Measurements from ENCODE around the gene MTF2.

Gene MTF2

DNA sequence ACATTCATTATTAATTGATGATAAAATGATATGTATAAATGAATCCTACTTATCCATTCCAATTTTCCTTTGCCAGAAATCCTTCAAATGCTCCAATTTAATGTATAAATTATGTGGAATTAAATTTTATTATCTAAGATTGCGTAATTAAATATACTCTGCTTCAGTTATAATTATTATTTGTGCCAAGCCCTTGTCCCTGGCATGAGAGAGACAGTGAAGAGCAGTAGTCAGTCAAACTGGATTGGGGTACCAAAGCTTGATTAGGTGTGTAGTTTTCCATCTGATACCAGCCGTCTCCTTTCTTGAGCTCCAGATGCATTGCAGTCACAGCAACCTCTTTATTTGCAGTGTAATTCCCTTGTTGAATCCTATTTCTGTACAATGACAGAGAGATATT, 22.4 kb upstream of the MTF2 start:
- H3K27me3 Mint-ChIP-seq: peaks cover 45% of the 10 kb centered on the region
- DNase-seq (ENCODE audit: low spot score in 2 of 2) (no peak), ATAC-seq (replicated peaks; ENCODE audit: extremely low read depth, poor library complexity, severe bottlenecking) (no peak)
- H3K4me3 Mint-ChIP-seq: no peak overlapping the region
- no peak overlapping the region for H3K27ac Mint-ChIP-seq (ENCODE audit: low read depth)
- H3K4me1 Mint-ChIP-seq: no peaks in the 10 kb centered on the region
- no peaks in the 10 kb centered on the region for H3K36me3 Mint-ChIP-seq (ENCODE audit: insufficient read depth)
- no peaks in the 10 kb centered on the region for H3K9me3 Mint-ChIP-seq

DNA sequence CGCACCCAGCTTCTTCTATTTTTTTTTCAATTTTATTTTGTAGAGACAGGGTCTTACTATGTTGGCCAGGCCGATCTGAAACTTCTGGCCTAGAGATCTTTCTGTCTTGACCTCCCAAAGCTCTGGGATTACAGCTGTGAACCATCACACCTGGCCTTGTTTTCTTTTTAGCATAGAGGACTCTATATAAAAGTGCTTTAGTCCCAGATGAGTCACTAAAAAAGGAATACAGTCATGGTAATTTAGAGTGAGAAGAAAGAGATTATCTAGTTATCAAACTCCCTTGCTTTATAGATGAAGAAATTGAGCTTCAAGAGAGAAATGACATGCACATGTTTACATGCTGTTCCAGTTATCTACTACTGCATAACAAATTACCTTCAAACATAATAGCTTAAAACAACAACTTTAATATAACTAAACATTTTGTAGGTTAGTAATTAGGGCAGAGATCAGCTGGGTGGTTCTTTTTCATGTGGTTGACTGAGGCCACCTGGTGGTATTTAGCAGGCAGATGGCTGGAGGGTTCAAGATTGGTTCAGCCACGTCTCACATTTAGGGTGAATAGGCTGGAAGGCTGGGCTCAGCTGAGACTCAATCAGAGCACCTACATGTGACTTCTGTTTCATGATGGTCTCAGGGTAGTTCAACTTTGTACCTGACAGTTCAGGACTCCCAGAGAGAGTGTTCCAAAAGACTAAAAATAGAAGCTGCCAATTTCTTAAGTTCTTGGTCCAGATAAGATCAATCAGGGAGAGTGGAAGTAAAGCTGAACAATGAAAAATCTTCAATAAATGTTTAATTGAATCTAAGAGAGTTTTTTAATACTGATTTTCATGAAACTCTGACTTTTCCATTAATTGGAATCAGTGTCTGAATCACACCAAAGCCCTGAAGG, 16.9 kb upstream of the MTF2 start:
- ATAC-seq (replicated peaks; ENCODE audit: extremely low read depth, poor library complexity, severe bottlenecking): no peak
- Mint-ChIP-seq H3K27ac (ENCODE audit: low read depth) (no peak overlapping the region), H3K9me3 (no peaks in the 10 kb centered on the region), H3K4me1 (no peaks in the 10 kb centered on the region), H3K27me3 (peaks cover 89% of the 10 kb centered on the region), H3K36me3 (ENCODE audit: insufficient read depth) (no peaks in the 10 kb centered on the region), H3K4me3 (no peak overlapping the region)
- peak in 1 of 2 donors; percentile 20 for DNase-seq (ENCODE audit: low spot score in 2 of 2)

GRCh38 chr1:93076268-93076667, 2.8 kb upstream of the MTF2 start:
- Mint-ChIP-seq H3K27me3 (no peaks in the 10 kb centered on the region), H3K4me1 (peaks cover 27% of the 10 kb centered on the region), H3K27ac (ENCODE audit: low read depth) (no peak overlapping the region), H3K9me3 (no peaks in the 10 kb centered on the region), H3K4me3 (no peak overlapping the region), H3K36me3 (ENCODE audit: insufficient read depth) (peaks cover 15% of the 10 kb centered on the region)
- DNase-seq (ENCODE audit: low spot score in 2 of 2) (no peak), ATAC-seq (replicated peaks; ENCODE audit: extremely low read depth, poor library complexity, severe bottlenecking) (no peak)

DNA sequence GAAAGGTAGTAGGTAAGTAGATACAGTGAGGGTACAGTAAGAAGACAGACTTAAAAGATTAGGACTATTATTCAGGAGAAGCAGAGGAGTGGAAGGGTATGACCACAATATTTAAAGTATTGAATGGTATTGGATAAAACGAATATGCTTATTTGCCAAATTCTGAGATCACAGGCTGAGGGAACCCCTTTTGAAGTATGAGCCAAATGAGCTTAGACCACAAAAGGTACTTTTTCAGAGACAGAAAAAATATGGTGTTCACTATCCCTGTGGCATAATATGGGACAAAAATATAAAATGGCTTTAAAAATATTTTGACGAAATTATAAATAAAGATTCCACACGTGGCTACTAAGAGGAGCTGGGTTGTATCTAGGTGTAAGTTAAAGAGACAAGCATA, 880 bp upstream of the MTF2 start:
- Mint-ChIP-seq H3K27ac (ENCODE audit: low read depth) (peak overlapping the region; percentile 93), H3K9me3 (no peaks in the 10 kb centered on the region), H3K36me3 (ENCODE audit: insufficient read depth) (peaks cover 17% of the 10 kb centered on the region), H3K4me3 (peak overlapping the region; percentile 95), H3K27me3 (no peaks in the 10 kb centered on the region), H3K4me1 (peaks cover 34% of the 10 kb centered on the region)
- ATAC-seq (replicated peaks; ENCODE audit: extremely low read depth, poor library complexity, severe bottlenecking) (no peak), DNase-seq (ENCODE audit: low spot score in 2 of 2) (no peak)

- no peak for DNase-seq (ENCODE audit: low spot score in 2 of 2)
- peaks cover 38% of the 10 kb centered on the region for H3K4me1 Mint-ChIP-seq
- peak overlapping the region; percentile 93 for H3K27ac Mint-ChIP-seq (ENCODE audit: low read depth)
- peaks cover 17% of the 10 kb centered on the region for H3K36me3 Mint-ChIP-seq (ENCODE audit: insufficient read depth)
- H3K9me3 Mint-ChIP-seq: no peaks in the 10 kb centered on the region
- no peaks in the 10 kb centered on the region for H3K27me3 Mint-ChIP-seq
- peak; percentile 2 for ATAC-seq (replicated peaks; ENCODE audit: extremely low read depth, poor library complexity, severe bottlenecking)
- H3K4me3 Mint-ChIP-seq: peak overlapping the region; percentile 95
These were observed 471 bp upstream of the MTF2 start for GRCh38 chr1:93078638-93078985.

- Mint-ChIP-seq H3K27me3 (no peaks in the 10 kb centered on the region), H3K9me3 (no peaks in the 10 kb centered on the region), H3K4me1 (peaks cover 46% of the 10 kb centered on the region), H3K4me3 (peak overlapping the region; percentile 95), H3K27ac (ENCODE audit: low read depth) (peak overlapping the region; percentile 93), H3K36me3 (ENCODE audit: insufficient read depth) (peaks cover 19% of the 10 kb centered on the region)
- peak; percentile 4 for ATAC-seq (replicated peaks; ENCODE audit: extremely low read depth, poor library complexity, severe bottlenecking)
- DNase-seq (ENCODE audit: low spot score in 2 of 2): no peak
These were observed 630 bp downstream of the MTF2 start for GRCh38 chr1:93079685-93080141.

GRCh38 chr1:93080179-93080823, 1.2 kb downstream of the MTF2 start:
- Mint-ChIP-seq H3K4me1 (peaks cover 47% of the 10 kb centered on the region), H3K4me3 (peak overlapping the region; percentile 95), H3K9me3 (no peaks in the 10 kb centered on the region), H3K27ac (ENCODE audit: low read depth) (peak overlapping the region; percentile 93), H3K27me3 (no peaks in the 10 kb centered on the region), H3K36me3 (ENCODE audit: insufficient read depth) (peaks cover 21% of the 10 kb centered on the region)
- ATAC-seq (replicated peaks; ENCODE audit: extremely low read depth, poor library complexity, severe bottlenecking): peak; percentile 71
- DNase-seq (ENCODE audit: low spot score in 2 of 2): no peak

DNA sequence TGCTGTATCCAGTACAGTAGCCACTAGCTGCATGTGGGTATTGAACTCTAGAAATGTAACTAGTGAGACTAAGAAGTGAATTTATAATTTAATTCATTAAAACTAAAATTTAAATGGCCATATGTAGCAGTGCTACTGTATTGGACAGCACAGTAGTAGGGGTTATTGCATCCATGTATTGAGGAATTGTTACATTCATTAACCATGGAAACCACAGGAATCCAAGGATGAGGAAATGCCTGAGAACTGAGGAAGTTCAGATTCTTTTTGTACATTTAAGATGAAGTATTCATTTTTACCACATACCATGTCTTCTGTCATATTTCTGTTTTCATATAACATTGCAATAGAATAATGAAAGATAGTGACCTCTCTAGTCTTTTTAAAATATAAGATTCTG, 2.6 kb downstream of the MTF2 start:
- H3K4me3 Mint-ChIP-seq: peak overlapping the region; percentile 63
- no peaks in the 10 kb centered on the region for H3K27me3 Mint-ChIP-seq
- DNase-seq (ENCODE audit: low spot score in 2 of 2): no peak
- ATAC-seq (replicated peaks; ENCODE audit: extremely low read depth, poor library complexity, severe bottlenecking): no peak
- peaks cover 31% of the 10 kb centered on the region for H3K36me3 Mint-ChIP-seq (ENCODE audit: insufficient read depth)
- H3K9me3 Mint-ChIP-seq: no peaks in the 10 kb centered on the region
- H3K4me1 Mint-ChIP-seq: peaks cover 61% of the 10 kb centered on the region
- no peak overlapping the region for H3K27ac Mint-ChIP-seq (ENCODE audit: low read depth)

DNA sequence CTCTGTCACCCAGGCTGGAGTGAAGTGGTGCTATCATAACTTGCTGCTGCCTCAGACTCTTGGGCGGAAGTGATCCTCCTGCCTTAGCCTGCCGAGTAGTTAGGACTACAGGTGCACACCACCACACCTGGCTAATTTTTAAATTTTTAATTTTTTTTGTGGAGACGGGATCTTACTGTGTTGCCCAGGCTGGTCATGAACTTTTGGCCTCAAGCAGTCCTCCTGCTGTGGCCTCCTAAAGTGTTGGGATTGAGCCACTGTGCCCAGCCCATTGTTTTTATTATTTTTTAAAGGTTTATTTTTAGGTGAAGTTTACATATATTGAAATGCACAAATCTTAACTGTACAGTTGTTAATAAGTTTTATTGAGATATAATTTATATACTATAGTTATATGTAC, 3.2 kb downstream of the MTF2 start:
- peaks cover 61% of the 10 kb centered on the region for H3K4me1 Mint-ChIP-seq
- DNase-seq (ENCODE audit: low spot score in 2 of 2) (no peak), ATAC-seq (replicated peaks; ENCODE audit: extremely low read depth, poor library complexity, severe bottlenecking) (no peak)
- H3K4me3 Mint-ChIP-seq: no peak overlapping the region
- no peak overlapping the region for H3K27ac Mint-ChIP-seq (ENCODE audit: low read depth)
- no peaks in the 10 kb centered on the region for H3K27me3 Mint-ChIP-seq
- H3K9me3 Mint-ChIP-seq: no peaks in the 10 kb centered on the region
- H3K36me3 Mint-ChIP-seq (ENCODE audit: insufficient read depth): peaks cover 32% of the 10 kb centered on the region

- H3K4me3 Mint-ChIP-seq: no peak overlapping the region
These were observed 4.9 kb downstream of the MTF2 start for GRCh38 chr1:93083979-93084378.

DNA sequence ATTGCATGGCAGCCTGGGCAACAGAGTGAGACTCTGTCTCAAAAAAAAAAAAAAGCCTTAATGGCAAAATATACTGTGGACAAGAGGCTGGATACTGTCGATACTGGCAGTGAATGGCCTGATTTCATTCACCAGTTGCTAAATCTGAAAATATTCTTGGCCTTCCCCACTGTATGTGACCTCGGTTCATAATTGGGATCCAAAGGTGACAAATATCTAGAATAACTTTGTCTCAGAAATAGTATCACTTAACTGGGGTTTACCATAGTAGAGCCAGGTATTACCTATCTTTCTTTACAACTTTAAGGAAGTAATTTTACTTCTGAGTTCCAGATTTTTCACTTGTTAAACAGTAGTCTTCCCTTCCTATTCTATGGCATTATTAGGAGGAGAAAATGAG, 8.4 kb downstream of the MTF2 start:
- no peak overlapping the region for H3K27ac Mint-ChIP-seq (ENCODE audit: low read depth)
- no peak overlapping the region for H3K4me3 Mint-ChIP-seq
- no peaks in the 10 kb centered on the region for H3K9me3 Mint-ChIP-seq
- no peaks in the 10 kb centered on the region for H3K27me3 Mint-ChIP-seq
- H3K36me3 Mint-ChIP-seq (ENCODE audit: insufficient read depth): peaks cover 19% of the 10 kb centered on the region
- ATAC-seq (replicated peaks; ENCODE audit: extremely low read depth, poor library complexity, severe bottlenecking) (no peak), DNase-seq (ENCODE audit: low spot score in 2 of 2) (no peak)
- peaks cover 51% of the 10 kb centered on the region for H3K4me1 Mint-ChIP-seq

More at GRCh38 chr1:93083979-93084378, 4.9 kb downstream of the MTF2 start:
- H3K9me3 Mint-ChIP-seq: no peaks in the 10 kb centered on the region
- no peaks in the 10 kb centered on the region for H3K27me3 Mint-ChIP-seq
- H3K36me3 Mint-ChIP-seq (ENCODE audit: insufficient read depth): peaks cover 27% of the 10 kb centered on the region
- DNase-seq (ENCODE audit: low spot score in 2 of 2): no peak
- no peak for ATAC-seq (replicated peaks; ENCODE audit: extremely low read depth, poor library complexity, severe bottlenecking)
- H3K27ac Mint-ChIP-seq (ENCODE audit: low read depth): no peak overlapping the region
- H3K4me1 Mint-ChIP-seq: peaks cover 57% of the 10 kb centered on the region

- ATAC-seq (replicated peaks; ENCODE audit: extremely low read depth, poor library complexity, severe bottlenecking) (no peak), DNase-seq (ENCODE audit: low spot score in 2 of 2) (no peak)
- H3K4me3 Mint-ChIP-seq: no peak overlapping the region
- no peaks in the 10 kb centered on the region for H3K27me3 Mint-ChIP-seq
- peaks cover 54% of the 10 kb centered on the region for H3K4me1 Mint-ChIP-seq
- H3K36me3 Mint-ChIP-seq (ENCODE audit: insufficient read depth): peaks cover 11% of the 10 kb centered on the region
- peak overlapping the region; percentile 29 for H3K27ac Mint-ChIP-seq (ENCODE audit: low read depth)
- H3K9me3 Mint-ChIP-seq: no peaks in the 10 kb centered on the region
These were observed 14.4 kb downstream of the MTF2 start for GRCh38 chr1:93093332-93094006.
